Breast epithelium (tissue), 4 donors: ENCODE measurements around the gene KATNIP. TPM values are rescaled to one million over a fixed set of nuclear protein-coding genes. Genes with fewer than 3 reads are reported as not detected.

Experiments used
- DNase-seq, 2 donors: peaks; one replicate each; pipeline ENCODE4 v3.0.0-alpha.2; 2019; ENCODE audit warnings: low spot score in 2 of 2
- H3K27ac ChIP-seq, 2 donors: fragments of 200-600 bp; sonication (generic) in 1 of 2; one replicate each; pipeline ENCODE4 v1.5.1; 2016 to 2019; ENCODE audit warnings: mild to moderate bottlenecking in 1 of 2
- H3K27me3 ChIP-seq, 2 donors: fragments of 200-600 bp; sonication (generic) in 1 of 2; one replicate each; pipeline versions ENCODE4 v1.5.1 to v1.6.0; 2017 to 2019; ENCODE audit warnings: control low read depth in 1 of 2, mild to moderate bottlenecking in 1 of 2
- H3K36me3 ChIP-seq: fragments of 200-600 bp; one replicate; pipeline ENCODE4 v1.5.1; 2019
- H3K4me1 ChIP-seq, 2 donors: fragments of 200-600 bp; sonication (generic); one replicate each; pipeline ENCODE4 v1.5.1; 2016 to 2019; ENCODE audit warnings: control low read depth in 1 of 2
- H3K4me3 ChIP-seq, 3 donors: fragments of 200-600 bp; sonication (generic); 1 replicate in 2 of 3; 2 replicates in 1 of 3; pipeline ENCODE4 v1.5.1; 2016 to 2019; ENCODE audit warnings: mild to moderate bottlenecking in 3 of 3, moderate library complexity in 2 of 3
- H3K9me3 ChIP-seq, 2 donors: fragments of 200-600 bp; sonication (generic) in 1 of 2; one replicate each; pipeline ENCODE4 v1.5.1; 2016 to 2019; ENCODE audit warnings: control low read depth in 1 of 2
- CTCF ChIP-seq, 3 donors: fragments of 450-650 bp; IDR thresholded peaks; one replicate each; pipeline ENCODE4 v1.5.1; 2016 to 2017; ENCODE audit warnings: antibody characterized with exemption in 3 of 3, mild to moderate bottlenecking in 3 of 3, moderate library complexity in 3 of 3
- POLR2A ChIP-seq: fragments of 450-650 bp; IDR thresholded peaks from one replicate; pipeline ENCODE4 v1.6.1; 2016; ENCODE audit warnings: antibody characterized with exemption, mild to moderate bottlenecking, moderate library complexity
- POLR2AphosphoS5 ChIP-seq, 3 donors: sonication (generic); formaldehyde crosslinking; IDR thresholded peaks; one replicate each; pipeline ENCODE4 v1.6.1; 2017; ENCODE audit warnings: antibody characterized with exemption in 3 of 3
- intact Hi-C: fragments of 100-400 bp; cut with DNase I; formaldehyde crosslinking; loops from one replicate; pipeline ENCODE4 v1.15.1; 2023; ENCODE audit warnings: low total_unique reads
- total RNA-seq, 3 donors: library from RNA; depleted of rRNA; stranded (reverse); fragments of >200 nt; gene quantifications; one replicate each; pipeline ENCODE4 v1.1.0, GENCODE V29; 2016

KATNIP gene
- total RNA-seq, 3 donors from 2014 or later: 14.4 to 46.9 (median 31.6) TPM

DNA sequence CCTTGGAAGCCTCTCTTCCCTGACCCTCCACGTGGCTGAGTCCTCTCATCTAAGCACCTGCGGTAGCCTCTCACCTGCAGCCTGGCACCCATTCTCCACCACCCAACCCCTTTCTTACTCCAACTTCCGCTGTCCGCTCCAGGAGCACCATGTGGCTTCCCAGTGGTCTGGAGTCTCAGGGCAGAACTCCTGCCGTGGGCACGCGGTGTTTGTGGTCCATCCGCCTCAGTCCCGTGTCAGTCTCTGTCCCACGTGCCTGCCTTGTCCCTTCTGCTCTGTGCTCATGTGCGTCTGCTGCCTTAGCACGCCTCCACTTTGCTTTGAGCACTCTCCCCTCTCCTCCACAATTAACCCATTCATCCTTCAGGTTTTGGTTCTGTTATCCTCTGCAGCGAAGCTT, 49.7 kb downstream of the KATNIP start:
- intact Hi-C loops: no loop called here
- Histone ChIP-seq H3K27ac (no peak overlapping the region), H3K27me3 (no peaks in the 10 kb centered on the region), H3K4me1 (no peaks in the 10 kb centered on the region), H3K36me3 (no peaks in the 10 kb centered on the region), H3K4me3 (no peak overlapping the region), H3K9me3 (no peaks in the 10 kb centered on the region)
- TF ChIP-seq POLR2A (no peak), POLR2AphosphoS5 (IDR thresholded peaks at IDR 0.05) (no peak), CTCF (IDR thresholded peaks at IDR 0.05) (no peak)
- DNase-seq: no peak

Other genes with a start within 250 kb of the KATNIP start
- 10 to 100 TPM; 18.7 to 53.4 (median 51.8) TPM for gene IL4R, start 236.2 kb upstream of the KATNIP start, total RNA-seq
- under 1 TPM in 2 of 3 donors, not detected in 1; 0.16 to 0.33 TPM for gene IL21R, start 148.0 kb upstream of the KATNIP start, total RNA-seq
- gene GTF3C1, start 231 bp upstream of the KATNIP start, total RNA-seq: 10 to 100 TPM; 31.2 to 44.6 (median 37.4) TPM